NCI-H1417 treated with DMSO at 0.1 percent for 48 hours (cell line): ENCODE data around the gene ACSS2.

ENCODE experiments used
- DNase-seq: peaks from one replicate; lab custom pipeline; 2025; lab: John Stamatoyannopoulos, UW

ACSS2 gene

GRCh38 chr20:34876406-34877282, at the start of gene ACSS2:
Gene ACSS2, plus strand, starts transcription at chr20:34876612. Its CDS starts 34 bp downstream, at chr20:34876646.
- peak; percentile 75 for DNase-seq

GRCh38 chr20:34829191-34829590, 47.2 kb upstream of the ACSS2 start:
- DNase-seq: no peak

GRCh38 chr20:34831936-34832335, 44.5 kb upstream of the ACSS2 start:
- DNase-seq: no peak

GRCh38 chr20:34834459-34834893, 41.9 kb upstream of the ACSS2 start:
- peak; percentile 22 for DNase-seq

GRCh38 chr20:34842143-34842542, 34.3 kb upstream of the ACSS2 start:
- DNase-seq: no peak

- DNase-seq: no peak
Measured at GRCh38 chr20:34843421-34843820, 33.0 kb upstream of the ACSS2 start.

- DNase-seq: no peak
Measured at GRCh38 chr20:34848597-34848996, 27.8 kb upstream of the ACSS2 start.

GRCh38 chr20:34849778-34850177, 26.6 kb upstream of the ACSS2 start:
- no peak for DNase-seq

GRCh38 chr20:34850969-34851368, 25.4 kb upstream of the ACSS2 start:
- no peak for DNase-seq

- DNase-seq: no peak
Measured at GRCh38 chr20:34852298-34852697, 24.1 kb upstream of the ACSS2 start.

- no peak for DNase-seq
Measured at GRCh38 chr20:34859367-34859766, 17.0 kb upstream of the ACSS2 start.

GRCh38 chr20:34859826-34860545, 16.4 kb upstream of the ACSS2 start:
- DNase-seq: no peak

GRCh38 chr20:34861386-34862084, 14.9 kb upstream of the ACSS2 start:
- peak; percentile 6 for DNase-seq

GRCh38 chr20:34862724-34863123, 13.7 kb upstream of the ACSS2 start:
- no peak for DNase-seq

GRCh38 chr20:34863421-34863965, 12.9 kb upstream of the ACSS2 start:
- DNase-seq: no peak

GRCh38 chr20:34864216-34864615, 12.2 kb upstream of the ACSS2 start:
- DNase-seq: no peak

GRCh38 chr20:34871320-34871926, 5.0 kb upstream of the ACSS2 start:
- no peak for DNase-seq

- no peak for DNase-seq
Measured at GRCh38 chr20:34871966-34872621, 4.3 kb upstream of the ACSS2 start.

GRCh38 chr20:34872622-34873224, 3.7 kb upstream of the ACSS2 start, which contains the start of gene GGT7:
Gene GGT7, minus strand, starts transcription at chr20:34872856. Its CDS starts 41 bp downstream, at chr20:34872815.
- peak; percentile 59 for DNase-seq

- no peak for DNase-seq
Measured at GRCh38 chr20:34873583-34874093, 2.8 kb upstream of the ACSS2 start.
